Measurements from ENCODE around the gene PLA2G4A. TPM values are rescaled to one million over a fixed set of nuclear protein-coding genes. Genes with fewer than 3 reads are reported as not detected.

PLA2G4A gene
- total RNA-seq, 1 donor from 2014 or later, result not detected

- ChIA-PET POLR2A (no interaction called here), CTCF (no interaction called here)
- no peak for DNase-seq
- H3K4me1 Mint-ChIP-seq, result no peaks in the 10 kb centered on the region
- ATAC-seq (ENCODE audit: low read depth), result no peak
- no peaks in the 10 kb centered on the region for H3K27me3 Mint-ChIP-seq
- no peak for TF ChIP-seq CTCF (IDR thresholded peaks at IDR 0.05)
- H3K36me3 Mint-ChIP-seq (ENCODE audit: low read depth), result no peaks in the 10 kb centered on the region
- H3K27ac Mint-ChIP-seq, result no peak overlapping the region
- H3K9me3 Mint-ChIP-seq, result no peaks in the 10 kb centered on the region
- no peak overlapping the region for H3K4me3 Mint-ChIP-seq
- intact Hi-C loops (cut with micrococcal nuclease), result no loop called here
Measured at GRCh38 chr1:186875896-186876835, 47.4 kb downstream of the PLA2G4A start.

DNA sequence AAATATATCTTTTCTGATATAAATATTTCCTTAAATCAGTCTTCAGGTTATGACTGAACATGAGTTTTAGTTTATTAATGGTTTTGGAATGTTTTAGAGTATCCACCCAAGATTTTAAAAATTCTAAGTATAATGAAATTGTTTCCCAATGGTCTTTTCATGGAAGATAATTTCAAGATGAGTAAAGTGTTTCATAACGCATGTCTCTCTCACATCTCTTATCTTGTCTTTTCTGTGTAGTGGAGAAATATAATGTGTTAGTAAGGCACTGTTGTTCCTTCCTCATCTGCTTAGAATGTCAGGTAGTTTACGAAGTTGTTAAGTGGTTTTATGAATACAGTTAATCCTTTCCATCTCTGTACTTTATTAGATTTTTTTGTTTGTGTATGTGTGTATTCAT, 49.6 kb downstream of the PLA2G4A start:
- Mint-ChIP-seq H3K9me3 (no peaks in the 10 kb centered on the region), H3K27ac (no peak overlapping the region)
- POLR2A ChIA-PET, result no interaction called here

GRCh38 chr1:186880982-186881381, 52.2 kb downstream of the PLA2G4A start:
- intact Hi-C loops (cut with micrococcal nuclease), result no loop called here
- Mint-ChIP-seq H3K27me3 (no peaks in the 10 kb centered on the region), H3K9me3 (peaks cover 5% of the 10 kb centered on the region), H3K36me3 (ENCODE audit: low read depth) (no peaks in the 10 kb centered on the region), H3K4me1 (no peaks in the 10 kb centered on the region), H3K4me3 (no peak overlapping the region), H3K27ac (no peak overlapping the region)
- CTCF ChIA-PET, result no interaction called here
- POLR2A ChIA-PET, result no interaction called here
- ATAC-seq (ENCODE audit: low read depth) (no peak), DNase-seq (no peak)
- TF ChIP-seq CTCF (IDR thresholded peaks at IDR 0.05), result no peak

More for the DNA sequence above, 49.6 kb downstream of the PLA2G4A start:
- Mint-ChIP-seq H3K27me3 (no peaks in the 10 kb centered on the region), H3K36me3 (ENCODE audit: low read depth) (no peaks in the 10 kb centered on the region), H3K4me1 (no peaks in the 10 kb centered on the region), H3K4me3 (no peak overlapping the region)
- DNase-seq, result no peak
- TF ChIP-seq CTCF (IDR thresholded peaks at IDR 0.05), result no peak
- intact Hi-C loops (cut with micrococcal nuclease), result no loop called here
- ATAC-seq (ENCODE audit: low read depth), result no peak
- CTCF ChIA-PET, result no interaction called here

GRCh38 chr1:186882372-186883134, 53.8 kb downstream of the PLA2G4A start:
- Mint-ChIP-seq H3K27ac (no peak overlapping the region), H3K4me3 (no peak overlapping the region), H3K4me1 (no peaks in the 10 kb centered on the region), H3K27me3 (no peaks in the 10 kb centered on the region), H3K36me3 (ENCODE audit: low read depth) (no peaks in the 10 kb centered on the region), H3K9me3 (peaks cover 5% of the 10 kb centered on the region)
- POLR2A ChIA-PET, result no interaction called here
- no peak for TF ChIP-seq CTCF (IDR thresholded peaks at IDR 0.05)
- no peak for ATAC-seq (ENCODE audit: low read depth)
- CTCF ChIA-PET, result no interaction called here
- no peak for DNase-seq
- intact Hi-C loops (cut with micrococcal nuclease), result no loop called here

- H3K4me1 Mint-ChIP-seq, result no peaks in the 10 kb centered on the region
- no peaks in the 10 kb centered on the region for H3K27me3 Mint-ChIP-seq
- no peak overlapping the region for H3K4me3 Mint-ChIP-seq
- TF ChIP-seq CTCF (IDR thresholded peaks at IDR 0.05), result no peak
- POLR2A ChIA-PET, result no interaction called here
- intact Hi-C loops (cut with micrococcal nuclease), result no loop called here
- CTCF ChIA-PET, result no interaction called here
- H3K27ac Mint-ChIP-seq, result no peak overlapping the region
- DNase-seq (no peak), ATAC-seq (ENCODE audit: low read depth) (no peak)
- H3K36me3 Mint-ChIP-seq (ENCODE audit: low read depth), result no peaks in the 10 kb centered on the region
- H3K9me3 Mint-ChIP-seq, result peaks cover 5% of the 10 kb centered on the region
Measured at GRCh38 chr1:186884251-186884650, 55.5 kb downstream of the PLA2G4A start.

Measured in activated B cell treated with CpG ODN at 0.5 μM for 24 hours (primary cell).